ENCODE data around the gene ACTR1A. TPM values are rescaled to one million over a fixed set of nuclear protein-coding genes. Genes with fewer than 3 reads are reported as not detected.

Gene ACTR1A
- total and polyA plus RNA-seq, 10 donors = 25.5 to 90.8 (median 66.8) TPM

DNA sequence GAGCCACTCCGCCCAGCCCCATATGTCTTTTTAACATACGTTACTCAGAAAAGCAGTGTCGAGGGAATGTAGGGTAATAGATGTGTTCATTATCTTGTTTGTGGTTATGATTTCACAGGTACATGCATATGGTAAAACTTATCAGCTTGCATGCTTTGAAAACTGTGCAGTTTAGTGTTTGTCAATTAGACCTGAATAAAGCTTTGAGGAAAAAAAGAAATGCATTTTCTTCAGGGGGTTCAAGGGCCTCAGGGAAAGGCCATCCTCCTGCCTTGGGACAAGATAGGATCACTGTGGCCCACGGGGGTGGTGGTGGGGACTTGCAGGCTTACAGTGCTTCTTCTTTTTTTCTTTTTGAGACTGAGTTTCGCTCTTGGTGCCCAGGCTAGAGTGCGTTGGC lies 35.2 kb downstream of the ACTR1A start:
- H3K4me3 ChIP-seq = no peak overlapping the region
- TF ChIP-seq POLR2A (IDR thresholded peaks at IDR 0.05) = no peak
- TF ChIP-seq POLR2AphosphoS5 (IDR thresholded peaks at IDR 0.05) = no peak
- TF ChIP-seq, protein P1, sequence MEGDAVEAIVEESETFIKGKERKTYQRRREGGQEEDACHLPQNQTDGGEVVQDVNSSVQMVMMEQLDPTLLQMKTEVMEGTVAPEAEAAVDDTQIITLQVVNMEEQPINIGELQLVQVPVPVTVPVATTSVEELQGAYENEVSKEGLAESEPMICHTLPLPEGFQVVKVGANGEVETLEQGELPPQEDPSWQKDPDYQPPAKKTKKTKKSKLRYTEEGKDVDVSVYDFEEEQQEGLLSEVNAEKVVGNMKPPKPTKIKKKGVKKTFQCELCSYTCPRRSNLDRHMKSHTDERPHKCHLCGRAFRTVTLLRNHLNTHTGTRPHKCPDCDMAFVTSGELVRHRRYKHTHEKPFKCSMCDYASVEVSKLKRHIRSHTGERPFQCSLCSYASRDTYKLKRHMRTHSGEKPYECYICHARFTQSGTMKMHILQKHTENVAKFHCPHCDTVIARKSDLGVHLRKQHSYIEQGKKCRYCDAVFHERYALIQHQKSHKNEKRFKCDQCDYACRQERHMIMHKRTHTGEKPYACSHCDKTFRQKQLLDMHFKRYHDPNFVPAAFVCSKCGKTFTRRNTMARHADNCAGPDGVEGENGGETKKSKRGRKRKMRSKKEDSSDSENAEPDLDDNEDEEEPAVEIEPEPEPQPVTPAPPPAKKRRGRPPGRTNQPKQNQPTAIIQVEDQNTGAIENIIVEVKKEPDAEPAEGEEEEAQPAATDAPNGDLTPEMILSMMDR (IDR thresholded peaks at IDR 0.05 in 8 of 11, conservative IDR thresholded peaks at IDR 0.05 in 3 of 11) = no peak
- intact Hi-C loops (cut with DNase I; ENCODE audit: low total_unique reads) = no loop called here
- DNase-seq = no peak
- H3K9me3 ChIP-seq = no peaks in the 10 kb centered on the region
- H3K36me3 ChIP-seq = peaks cover 0 to 30% (median 0%) of the 10 kb centered on the region in 6 donors
- H3K27me3 ChIP-seq (replicated peaks in 1 of 7) = no peaks in the 10 kb centered on the region
- WGBS, 5 donors = 70 to 91% (median 88%) methylated on average over 6 of the region's 6 CpGs
- H3K27ac ChIP-seq = peak overlapping the region in 6 of 8 donors; percentile 18 to 88 (median 80)
- H3K4me1 ChIP-seq = peaks cover 0 to 48% (median 13%) of the 10 kb centered on the region in 6 donors

DNA sequence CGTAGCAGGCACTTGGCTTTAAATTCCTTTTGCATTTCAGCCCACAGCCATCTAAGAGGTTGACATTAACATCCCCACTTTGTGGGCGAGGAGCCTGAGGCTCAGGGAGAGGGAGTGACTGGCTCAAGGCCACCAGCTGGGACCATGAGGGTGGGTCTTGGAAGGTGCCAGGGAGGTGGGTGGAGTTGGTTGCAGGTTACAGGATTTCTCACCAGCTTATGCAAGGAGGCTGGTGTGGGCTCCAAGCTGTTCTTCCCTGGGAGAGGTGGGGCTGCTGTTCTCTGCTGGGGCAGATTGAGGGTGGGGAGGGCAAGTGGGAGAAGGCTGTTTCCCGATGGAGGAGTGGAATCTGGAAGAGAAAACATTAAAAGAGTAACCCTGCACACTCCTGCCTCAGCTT lies 37.0 kb downstream of the ACTR1A start:
- no peak overlapping the region for H3K27ac ChIP-seq
- H3K4me3 ChIP-seq = no peak overlapping the region
- peaks cover 0 to 12% (median 0%) of the 10 kb centered on the region in 6 donors for H3K36me3 ChIP-seq
- H3K27me3 ChIP-seq (replicated peaks in 1 of 7) = no peaks in the 10 kb centered on the region
- H3K9me3 ChIP-seq = no peaks in the 10 kb centered on the region
- intact Hi-C loops (cut with DNase I; ENCODE audit: low total_unique reads) = no loop called here
- DNase-seq = no peak
- peaks cover 8 to 67% (median 31%) of the 10 kb centered on the region in 6 donors for H3K4me1 ChIP-seq
- WGBS, 5 donors = 71 to 90% (median 79%) methylated on average over 3 of the region's 3 CpGs
- TF ChIP-seq POLR2A (IDR thresholded peaks at IDR 0.05) = no peak
- no peak for TF ChIP-seq POLR2AphosphoS5 (IDR thresholded peaks at IDR 0.05)
- TF ChIP-seq, protein P1 (IDR thresholded peaks at IDR 0.05 in 8 of 11, conservative IDR thresholded peaks at IDR 0.05 in 3 of 11) = no peak

DNA sequence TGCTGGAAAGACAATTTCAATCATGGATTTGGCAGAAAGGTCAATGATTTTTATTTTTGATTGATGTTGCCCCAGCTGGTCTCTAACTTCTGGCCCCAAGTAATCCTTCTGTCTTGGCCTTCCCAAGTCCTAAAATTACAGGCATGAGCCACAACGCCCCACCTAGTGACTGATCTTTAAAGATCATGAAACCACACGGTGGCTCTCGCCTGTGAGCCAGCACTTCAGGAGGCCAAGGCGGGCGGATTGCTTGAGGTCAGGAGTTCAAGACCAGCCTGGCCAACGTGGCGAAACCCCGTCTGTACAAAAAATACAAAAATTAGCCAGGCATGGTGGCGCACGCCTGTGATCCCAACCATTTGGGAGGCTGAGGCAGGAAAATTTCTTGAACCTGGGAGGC lies 38.5 kb downstream of the ACTR1A start:
- Histone ChIP-seq H3K4me3 (no peak overlapping the region), H3K4me1 (peaks cover 8 to 59% (median 32%) of the 10 kb centered on the region in 6 donors), H3K27me3 (replicated peaks in 1 of 7) (no peaks in the 10 kb centered on the region), H3K9me3 (no peaks in the 10 kb centered on the region), H3K36me3 (peaks cover 0 to 4% (median 0%) of the 10 kb centered on the region in 6 donors), H3K27ac (no peak overlapping the region)
- 81 to 90% (median 86%) methylated on average over 10 of the region's 10 CpGs for WGBS, 5 donors
- intact Hi-C loops (cut with DNase I; ENCODE audit: low total_unique reads) = no loop called here
- no peak for DNase-seq
- TF ChIP-seq POLR2A (IDR thresholded peaks at IDR 0.05) (no peak), POLR2AphosphoS5 (IDR thresholded peaks at IDR 0.05) (no peak)
- TF ChIP-seq, protein P1 (IDR thresholded peaks at IDR 0.05 in 8 of 11, conservative IDR thresholded peaks at IDR 0.05 in 3 of 11) = no peak

DNA sequence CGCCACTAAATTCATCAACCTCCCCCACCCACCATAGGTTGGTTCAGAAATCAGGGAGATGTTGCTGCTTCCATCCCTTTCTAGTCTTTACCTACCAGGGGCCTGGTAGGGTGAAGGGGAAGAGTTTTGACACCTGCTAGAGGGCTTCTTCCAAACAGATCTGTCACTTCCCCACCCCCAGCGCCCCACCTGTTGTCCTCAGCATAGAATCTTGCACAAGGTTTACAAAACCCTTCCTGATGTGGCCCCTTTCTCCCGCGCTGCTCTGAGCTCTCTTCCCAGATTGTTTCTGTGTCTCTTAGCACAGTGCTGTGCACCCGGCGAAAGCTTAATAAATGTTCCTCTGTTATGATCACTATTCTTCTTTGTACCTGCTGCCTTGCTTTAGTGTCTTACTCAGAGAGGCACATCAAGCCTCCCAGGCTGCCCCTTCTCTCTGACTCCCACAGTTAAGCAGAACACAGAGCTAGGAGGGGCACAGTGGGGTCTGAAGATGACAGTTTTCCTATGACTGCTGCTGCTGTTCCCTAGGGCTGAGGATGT lies 39.9 kb downstream of the ACTR1A start:
- H3K27ac ChIP-seq = peak overlapping the region in 3 of 8 donors; percentile 21 to 82 (median 24)
- H3K4me1 ChIP-seq = peaks cover 8 to 45% (median 28%) of the 10 kb centered on the region in 6 donors
- no peak for DNase-seq
- H3K27me3 ChIP-seq (replicated peaks in 1 of 7) = no peaks in the 10 kb centered on the region
- H3K9me3 ChIP-seq = no peaks in the 10 kb centered on the region
- peak overlapping the region in 1 of 8 donors; percentile 86 for H3K4me3 ChIP-seq
- 51 to 80% (median 69%) methylated on average over 6 of the region's 6 CpGs for WGBS, 5 donors
- TF ChIP-seq, protein P1 (IDR thresholded peaks at IDR 0.05 in 8 of 11, conservative IDR thresholded peaks at IDR 0.05 in 3 of 11) = no peak
- TF ChIP-seq POLR2AphosphoS5 (IDR thresholded peaks at IDR 0.05) = no peak
- TF ChIP-seq POLR2A (IDR thresholded peaks at IDR 0.05) = no peak
- H3K36me3 ChIP-seq = no peaks in the 10 kb centered on the region
- intact Hi-C loops (cut with DNase I; ENCODE audit: low total_unique reads) = no loop called here

All from spleen (tissue), 11 donors.